ENCODE measurements around the gene LCOR.

Gene LCOR

DNA sequence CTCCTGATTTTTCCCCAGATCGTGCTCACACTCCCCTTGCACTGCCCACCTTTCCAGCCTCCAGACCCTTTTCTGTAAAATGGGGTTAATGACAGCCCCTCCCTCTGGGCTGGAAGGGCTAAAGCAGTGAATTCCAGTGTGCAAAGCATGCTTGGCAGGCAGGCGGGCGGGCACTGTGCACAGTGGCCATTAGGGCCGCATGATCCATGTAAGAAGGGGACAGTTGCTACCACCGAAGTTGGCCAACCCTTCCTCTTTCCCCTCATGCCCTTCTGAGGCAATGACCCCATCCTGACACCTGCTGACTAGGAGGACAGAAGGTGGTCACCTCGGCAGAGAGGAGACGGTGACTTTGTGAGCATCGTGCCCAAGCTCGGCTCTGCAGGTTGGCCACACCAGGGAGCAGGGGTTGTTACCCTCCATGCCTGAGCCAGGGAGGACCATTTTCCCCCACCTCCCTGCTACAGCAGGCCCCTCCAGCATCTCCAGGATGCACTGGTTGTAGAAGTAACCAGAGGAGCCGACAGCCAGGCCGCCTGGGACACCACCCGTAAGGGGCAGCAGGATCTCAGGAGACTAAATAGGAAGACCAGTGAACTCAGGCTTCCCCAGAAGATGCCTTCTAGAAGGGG, 187.2 kb downstream of the LCOR start:
- H3K27ac ChIP-seq, result no peak overlapping the region

DNA sequence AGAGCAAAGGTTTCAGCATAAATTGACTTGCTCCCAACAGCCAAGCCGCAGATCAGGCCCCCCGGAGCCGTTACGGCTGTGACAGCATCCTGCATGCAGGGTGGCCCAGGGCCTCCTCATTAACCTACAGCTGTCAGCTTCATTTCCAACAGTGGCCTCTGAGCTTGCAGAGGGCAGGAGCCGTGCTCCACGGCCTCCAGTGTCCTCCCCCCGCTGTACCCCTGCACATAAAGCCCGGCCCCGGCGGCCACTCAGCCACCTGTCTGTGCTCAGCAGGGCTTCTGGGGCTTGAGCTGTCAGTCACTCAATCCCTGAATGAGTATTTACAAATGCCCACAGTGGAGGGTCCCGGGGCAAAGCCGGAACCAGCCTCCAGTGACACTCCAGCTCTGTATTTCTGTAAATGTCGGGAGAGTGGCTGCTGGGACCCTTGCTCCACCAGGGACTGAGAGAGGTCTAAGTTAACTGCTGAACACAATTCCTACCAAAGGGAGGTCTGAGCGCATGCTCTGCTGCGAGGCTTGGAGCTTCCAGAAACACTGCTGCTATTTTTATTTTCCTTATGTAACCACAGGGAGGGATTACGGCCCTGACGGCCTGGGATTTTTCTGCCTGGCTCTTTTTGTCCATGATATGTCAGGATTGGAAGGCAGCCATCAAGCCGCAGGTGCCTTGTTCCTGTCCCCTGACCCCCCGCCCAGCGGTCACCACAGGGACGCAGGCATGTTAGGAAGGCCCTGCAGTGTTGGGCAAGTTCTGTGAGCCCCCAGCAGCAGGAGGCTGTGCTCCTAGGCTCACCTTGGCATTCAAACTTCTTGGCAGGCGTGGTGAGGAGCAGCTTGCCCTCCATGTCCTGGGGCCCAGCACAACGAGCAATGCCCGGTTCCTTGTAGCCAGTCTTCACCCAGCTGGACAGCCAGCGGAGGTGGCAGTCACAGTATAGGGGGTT, 188.6 kb downstream of the LCOR start:
- no peak overlapping the region for H3K27ac ChIP-seq
- no peaks in the 10 kb centered on the region for H3K9me3 ChIP-seq
- H3K4me1 ChIP-seq (ENCODE audit: control insufficient read depth in 1 of 2, insufficient read depth in 1 of 2, low read depth in 1 of 2, low read length in 1 of 2), result no peaks in the 10 kb centered on the region
- H3K27me3 ChIP-seq, result no peaks in the 10 kb centered on the region
- H3K4me3 ChIP-seq (ENCODE audit: low read depth in 1 of 2, low read length in 1 of 2), result no peak overlapping the region
- TF ChIP-seq, protein P1, sequence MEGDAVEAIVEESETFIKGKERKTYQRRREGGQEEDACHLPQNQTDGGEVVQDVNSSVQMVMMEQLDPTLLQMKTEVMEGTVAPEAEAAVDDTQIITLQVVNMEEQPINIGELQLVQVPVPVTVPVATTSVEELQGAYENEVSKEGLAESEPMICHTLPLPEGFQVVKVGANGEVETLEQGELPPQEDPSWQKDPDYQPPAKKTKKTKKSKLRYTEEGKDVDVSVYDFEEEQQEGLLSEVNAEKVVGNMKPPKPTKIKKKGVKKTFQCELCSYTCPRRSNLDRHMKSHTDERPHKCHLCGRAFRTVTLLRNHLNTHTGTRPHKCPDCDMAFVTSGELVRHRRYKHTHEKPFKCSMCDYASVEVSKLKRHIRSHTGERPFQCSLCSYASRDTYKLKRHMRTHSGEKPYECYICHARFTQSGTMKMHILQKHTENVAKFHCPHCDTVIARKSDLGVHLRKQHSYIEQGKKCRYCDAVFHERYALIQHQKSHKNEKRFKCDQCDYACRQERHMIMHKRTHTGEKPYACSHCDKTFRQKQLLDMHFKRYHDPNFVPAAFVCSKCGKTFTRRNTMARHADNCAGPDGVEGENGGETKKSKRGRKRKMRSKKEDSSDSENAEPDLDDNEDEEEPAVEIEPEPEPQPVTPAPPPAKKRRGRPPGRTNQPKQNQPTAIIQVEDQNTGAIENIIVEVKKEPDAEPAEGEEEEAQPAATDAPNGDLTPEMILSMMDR (IDR thresholded peaks at IDR 0.05), result no peak
- H3K36me3 ChIP-seq, result no peaks in the 10 kb centered on the region

More for the DNA sequence above, 187.2 kb downstream of the LCOR start:
- Histone ChIP-seq H3K9me3 (no peaks in the 10 kb centered on the region), H3K4me3 (ENCODE audit: low read depth in 1 of 2, low read length in 1 of 2) (no peak overlapping the region), H3K27me3 (no peaks in the 10 kb centered on the region), H3K4me1 (ENCODE audit: control insufficient read depth in 1 of 2, insufficient read depth in 1 of 2, low read depth in 1 of 2, low read length in 1 of 2) (no peaks in the 10 kb centered on the region), H3K36me3 (no peaks in the 10 kb centered on the region)
- TF ChIP-seq, protein P1 (IDR thresholded peaks at IDR 0.05), result no peak

DNA sequence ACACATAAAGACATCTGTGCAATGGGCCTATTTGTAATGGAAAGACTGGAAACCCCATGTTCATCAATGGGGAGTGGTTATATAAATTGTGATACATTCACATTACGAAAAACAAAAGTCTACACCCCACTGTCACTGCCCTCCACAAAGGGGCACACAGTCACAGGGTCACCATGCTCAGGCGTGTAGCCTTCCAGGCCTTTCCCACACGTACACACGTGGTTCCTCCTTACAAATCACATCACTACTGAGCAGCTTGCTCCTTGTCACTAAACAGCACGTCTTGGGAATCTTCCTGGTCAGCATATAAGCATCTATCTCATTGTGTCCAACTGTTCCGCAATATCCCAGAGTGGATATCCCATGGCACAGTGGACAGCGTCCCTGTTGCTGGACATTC, 190.5 kb downstream of the LCOR start:
- Histone ChIP-seq H3K27ac (no peak overlapping the region), H3K4me3 (ENCODE audit: low read depth in 1 of 2, low read length in 1 of 2) (no peak overlapping the region), H3K36me3 (no peaks in the 10 kb centered on the region), H3K4me1 (ENCODE audit: control insufficient read depth in 1 of 2, insufficient read depth in 1 of 2, low read depth in 1 of 2, low read length in 1 of 2) (no peaks in the 10 kb centered on the region), H3K9me3 (no peaks in the 10 kb centered on the region), H3K27me3 (no peaks in the 10 kb centered on the region)
- TF ChIP-seq, protein P1 (IDR thresholded peaks at IDR 0.05), result no peak

GRCh38 chr10:97023401-97024167, 191.5 kb downstream of the LCOR start:
- TF ChIP-seq, protein P1 (IDR thresholded peaks at IDR 0.05), result no peak
- H3K4me3 ChIP-seq (ENCODE audit: low read depth in 1 of 2, low read length in 1 of 2), result no peak overlapping the region
- no peaks in the 10 kb centered on the region for H3K27me3 ChIP-seq
- no peaks in the 10 kb centered on the region for H3K36me3 ChIP-seq
- H3K4me1 ChIP-seq (ENCODE audit: control insufficient read depth in 1 of 2, insufficient read depth in 1 of 2, low read depth in 1 of 2, low read length in 1 of 2), result no peaks in the 10 kb centered on the region
- no peaks in the 10 kb centered on the region for H3K9me3 ChIP-seq
- H3K27ac ChIP-seq, result no peak overlapping the region

- Histone ChIP-seq H3K4me1 (ENCODE audit: control insufficient read depth in 1 of 2, insufficient read depth in 1 of 2, low read depth in 1 of 2, low read length in 1 of 2) (no peaks in the 10 kb centered on the region), H3K27me3 (no peaks in the 10 kb centered on the region), H3K27ac (no peak overlapping the region), H3K4me3 (ENCODE audit: low read depth in 1 of 2, low read length in 1 of 2) (no peak overlapping the region), H3K9me3 (no peaks in the 10 kb centered on the region), H3K36me3 (no peaks in the 10 kb centered on the region)
- TF ChIP-seq, protein P1 (IDR thresholded peaks at IDR 0.05), result no peak
Measured at GRCh38 chr10:97024168-97025073, 192.3 kb downstream of the LCOR start.
